Activated CD8-positive, alpha-beta T cell treated with anti-CD3 and anti-CD28 coated beads, Interleukin-2, amount 10 ng/mL, durations not matched to agents 7 days and 5 days (primary cell): ENCODE data around the gene DACH2. TPM values are rescaled to one million over a fixed set of nuclear protein-coding genes. Genes with fewer than 3 reads are reported as not detected.

ENCODE experiments used
- ATAC-seq: fragments of 150-1000 bp; cut with Tn5 transposase; one replicate; pipeline ENCODE4 v1.10.0; 2021; ENCODE audit warnings: moderate library complexity
- CTCF ChIA-PET: fragments of 350-600 bp; sonication (Branson Sonifier 250); formaldehyde crosslinking; loops from one replicate; lab custom pipeline; 2021; ENCODE audit warnings: antibody characterized with exemption; lab: Charles Lee
- POLR2A ChIA-PET: fragments of 350-600 bp; sonication (Branson Sonifier 250); formaldehyde crosslinking; loops from one replicate; lab custom pipeline; 2021; ENCODE audit warnings: antibody characterized with exemption; lab: Charles Lee
- DNase-seq: peaks from one replicate; pipeline ENCODE4 v3.0.0-alpha.2; 2020
- H3K27ac Mint-ChIP-seq: one replicate; pipeline ENCODE4 v1.8.0; 2021; ENCODE audit warnings: mild to moderate bottlenecking, mixed read lengths
- H3K27me3 Mint-ChIP-seq: one replicate; pipeline ENCODE4 v1.8.0; 2021; ENCODE audit warnings: low read depth, mixed read lengths
- H3K36me3 Mint-ChIP-seq: one replicate; pipeline ENCODE4 v1.8.0; 2021; ENCODE audit warnings: low read depth, mixed read lengths
- H3K4me1 Mint-ChIP-seq: one replicate; pipeline ENCODE4 v1.8.0; 2021; ENCODE audit warnings: low read depth, mixed read lengths
- H3K4me3 Mint-ChIP-seq: one replicate; pipeline ENCODE4 v1.8.0; 2021; ENCODE audit warnings: mild to moderate bottlenecking, mixed read lengths
- H3K9me3 Mint-ChIP-seq: one replicate; pipeline ENCODE4 v1.8.0; 2022; ENCODE audit warnings: mixed read lengths; ENCODE audit not compliant: insufficient read depth
- total RNA-seq, 2 experiments: library from RNA; stranded (reverse); gene quantifications; one replicate each; pipeline ENCODE4 v1.2.3, GENCODE V29; 2021

The DACH2 gene
- total RNA-seq, 2 experiments from 2014 or later = not detected

GRCh38 chrX:86504297-86504696 lies 356.0 kb downstream of the DACH2 start:
- ATAC-seq = no peak
- Mint-ChIP-seq H3K4me3 (no peak overlapping the region), H3K36me3 (no peaks in the 10 kb centered on the region), H3K27ac (no peak overlapping the region), H3K9me3 (no peaks in the 10 kb centered on the region), H3K4me1 (no peaks in the 10 kb centered on the region), H3K27me3 (no peaks in the 10 kb centered on the region)
- no peak for DNase-seq
- CTCF ChIA-PET = no interaction called here
- POLR2A ChIA-PET = no interaction called here

DNA sequence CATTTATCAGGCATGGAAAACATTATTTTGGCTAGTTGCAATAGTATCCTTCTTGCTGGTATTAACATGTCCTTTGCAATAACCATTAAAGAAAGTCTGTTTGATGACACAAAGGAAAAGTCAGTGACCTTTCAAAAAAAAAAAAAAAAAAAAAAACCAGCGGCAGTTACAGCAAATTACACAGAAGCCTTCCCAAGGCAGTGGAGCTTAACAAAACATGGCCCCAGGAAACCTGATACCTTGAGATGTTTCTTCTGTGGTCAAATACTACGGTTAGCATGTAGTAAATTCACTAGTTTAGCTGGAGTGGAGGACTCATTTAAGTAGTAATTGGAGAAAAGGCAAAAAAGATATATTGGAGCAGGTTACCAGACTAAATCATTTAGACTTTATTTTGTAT lies 359.1 kb downstream of the DACH2 start:
- DNase-seq (no peak), ATAC-seq (no peak)
- H3K4me3 Mint-ChIP-seq = no peak overlapping the region
- no peaks in the 10 kb centered on the region for H3K4me1 Mint-ChIP-seq
- ChIA-PET POLR2A (no interaction called here), CTCF (no interaction called here)
- no peak overlapping the region for H3K27ac Mint-ChIP-seq
- H3K27me3 Mint-ChIP-seq = no peaks in the 10 kb centered on the region
- no peaks in the 10 kb centered on the region for H3K9me3 Mint-ChIP-seq
- H3K36me3 Mint-ChIP-seq = no peaks in the 10 kb centered on the region

DNA sequence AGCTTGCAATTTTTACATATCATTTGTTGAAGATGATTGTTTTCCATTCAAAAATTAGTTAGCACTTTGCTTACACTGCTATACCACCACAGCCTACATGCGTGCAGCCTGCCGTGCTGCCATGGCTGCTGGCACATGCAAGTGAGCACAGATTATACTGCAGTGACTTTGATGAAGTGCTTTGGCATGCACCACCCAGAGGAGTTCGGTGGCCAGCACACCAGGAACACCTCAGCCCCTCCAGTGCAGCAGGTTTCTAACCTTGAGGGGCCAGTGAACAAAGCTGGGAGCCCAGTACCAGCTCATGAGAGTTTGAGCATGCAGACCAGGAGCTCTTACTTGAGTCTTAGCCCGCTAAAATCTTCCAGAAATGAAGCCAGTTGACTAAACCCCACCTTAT lies 431.5 kb downstream of the DACH2 start:
- Mint-ChIP-seq H3K27me3 (no peaks in the 10 kb centered on the region), H3K27ac (no peak overlapping the region), H3K4me1 (no peaks in the 10 kb centered on the region), H3K36me3 (no peaks in the 10 kb centered on the region), H3K9me3 (no peaks in the 10 kb centered on the region), H3K4me3 (no peak overlapping the region)
- CTCF ChIA-PET = no interaction called here
- DNase-seq (no peak), ATAC-seq (no peak)
- POLR2A ChIA-PET = no interaction called here

DNA sequence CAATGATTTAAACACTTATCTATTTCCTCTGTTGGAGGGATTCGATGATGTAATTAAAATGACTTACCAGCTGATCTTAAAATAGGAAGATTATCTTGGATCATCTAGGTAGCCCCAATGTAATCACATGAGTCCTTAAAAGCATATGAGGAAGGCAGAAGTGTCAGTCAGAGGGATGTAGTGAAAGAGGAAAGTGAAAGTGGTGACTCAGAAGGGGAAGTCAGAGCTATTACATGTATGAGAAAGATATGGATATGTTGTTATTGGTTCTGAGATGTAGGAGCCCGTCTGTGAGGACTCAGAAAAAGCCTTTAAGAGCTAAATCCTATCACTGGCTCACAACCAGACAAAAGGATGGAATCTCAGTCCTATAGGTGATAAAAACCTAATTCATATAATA lies 456.4 kb downstream of the DACH2 start:
- ChIA-PET CTCF (no interaction called here), POLR2A (no interaction called here)
- no peak overlapping the region for H3K27ac Mint-ChIP-seq
- ATAC-seq = no peak
- no peaks in the 10 kb centered on the region for H3K4me1 Mint-ChIP-seq
- H3K4me3 Mint-ChIP-seq = no peak overlapping the region
- peaks cover 8% of the 10 kb centered on the region for H3K9me3 Mint-ChIP-seq
- H3K36me3 Mint-ChIP-seq = no peaks in the 10 kb centered on the region
- H3K27me3 Mint-ChIP-seq = no peaks in the 10 kb centered on the region
- DNase-seq = no peak

GRCh38 chrX:86696951-86697350 lies 548.7 kb downstream of the DACH2 start:
- Mint-ChIP-seq H3K27ac (no peak overlapping the region), H3K4me3 (no peak overlapping the region), H3K4me1 (no peaks in the 10 kb centered on the region), H3K36me3 (no peaks in the 10 kb centered on the region), H3K27me3 (no peaks in the 10 kb centered on the region), H3K9me3 (no peaks in the 10 kb centered on the region)
- ATAC-seq (no peak), DNase-seq (no peak)
- POLR2A ChIA-PET = no interaction called here
- CTCF ChIA-PET = no interaction called here

DNA sequence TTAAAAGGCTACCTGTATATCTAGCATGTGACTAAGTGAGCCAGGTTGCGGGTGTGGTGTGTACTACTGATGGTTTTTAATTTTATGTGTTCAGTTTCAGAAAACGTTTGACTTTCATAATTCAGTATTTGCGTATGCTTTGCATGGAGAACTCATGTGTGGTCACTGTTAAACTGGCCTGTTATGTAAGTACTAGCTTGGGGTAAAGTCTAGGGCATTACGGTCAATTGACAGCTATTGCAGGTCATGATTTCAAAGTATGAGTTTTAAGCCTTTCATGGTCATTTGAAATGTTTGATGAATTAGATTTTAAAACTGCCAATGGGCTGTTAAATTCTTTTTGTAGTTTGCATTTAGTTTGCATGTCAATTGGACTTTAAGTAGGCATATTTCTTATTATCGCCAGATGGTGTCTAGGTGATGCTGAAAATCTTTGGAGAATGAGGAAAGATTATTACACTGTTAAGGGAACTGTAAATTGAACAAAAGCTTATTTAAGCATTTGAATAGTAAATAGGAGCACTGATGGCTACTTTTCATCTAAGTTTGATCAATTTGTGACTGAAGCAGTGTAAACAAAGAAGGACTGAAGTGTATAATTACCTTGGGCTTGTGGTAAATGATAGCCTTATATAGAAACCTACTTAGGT lies 563.4 kb downstream of the DACH2 start:
- ATAC-seq (no peak), DNase-seq (no peak)
- Mint-ChIP-seq H3K4me3 (no peak overlapping the region), H3K9me3 (no peaks in the 10 kb centered on the region), H3K27me3 (no peaks in the 10 kb centered on the region), H3K4me1 (no peaks in the 10 kb centered on the region), H3K36me3 (no peaks in the 10 kb centered on the region), H3K27ac (no peak overlapping the region)
- ChIA-PET POLR2A (no interaction called here), CTCF (no interaction called here)

- no peaks in the 10 kb centered on the region for H3K36me3 Mint-ChIP-seq
- DNase-seq (no peak), ATAC-seq (no peak)
- no peak overlapping the region for H3K27ac Mint-ChIP-seq
- ChIA-PET CTCF (no interaction called here), POLR2A (no interaction called here)
- H3K4me1 Mint-ChIP-seq = no peaks in the 10 kb centered on the region
- no peaks in the 10 kb centered on the region for H3K9me3 Mint-ChIP-seq
- H3K4me3 Mint-ChIP-seq = no peak overlapping the region
- no peaks in the 10 kb centered on the region for H3K27me3 Mint-ChIP-seq
These were observed 566.2 kb downstream of the DACH2 start for GRCh38 chrX:86714441-86714840.

GRCh38 chrX:86724277-86724676 lies 576.0 kb downstream of the DACH2 start:
- Mint-ChIP-seq H3K4me3 (no peak overlapping the region), H3K36me3 (no peaks in the 10 kb centered on the region), H3K27ac (no peak overlapping the region), H3K9me3 (no peaks in the 10 kb centered on the region), H3K27me3 (no peaks in the 10 kb centered on the region), H3K4me1 (no peaks in the 10 kb centered on the region)
- no peak for ATAC-seq
- ChIA-PET POLR2A (no interaction called here), CTCF (no interaction called here)
- DNase-seq = no peak

GRCh38 chrX:86747091-86747490 lies 598.8 kb downstream of the DACH2 start:
- Mint-ChIP-seq H3K27me3 (no peaks in the 10 kb centered on the region), H3K9me3 (peaks cover 6% of the 10 kb centered on the region), H3K36me3 (no peaks in the 10 kb centered on the region), H3K4me3 (no peak overlapping the region), H3K27ac (no peak overlapping the region), H3K4me1 (no peaks in the 10 kb centered on the region)
- DNase-seq (no peak), ATAC-seq (no peak)
- POLR2A ChIA-PET = no interaction called here
- CTCF ChIA-PET = no interaction called here

GRCh38 chrX:86805241-86805640 lies 657.0 kb downstream of the DACH2 start:
- DNase-seq = no peak
- CTCF ChIA-PET = no interaction called here
- H3K4me1 Mint-ChIP-seq = no peaks in the 10 kb centered on the region

GRCh38 chrX:86806786-86807185 lies 658.5 kb downstream of the DACH2 start:
- CTCF ChIA-PET = no interaction called here
- no peaks in the 10 kb centered on the region for H3K9me3 Mint-ChIP-seq
- ATAC-seq = no peak
- no peak for DNase-seq
- no peak overlapping the region for H3K4me3 Mint-ChIP-seq
- H3K27ac Mint-ChIP-seq = no peak overlapping the region
- H3K27me3 Mint-ChIP-seq = no peaks in the 10 kb centered on the region
- no peaks in the 10 kb centered on the region for H3K4me1 Mint-ChIP-seq
- H3K36me3 Mint-ChIP-seq = no peaks in the 10 kb centered on the region
- POLR2A ChIA-PET = no interaction called here

More at GRCh38 chrX:86805241-86805640, 657.0 kb downstream of the DACH2 start:
- no peaks in the 10 kb centered on the region for H3K27me3 Mint-ChIP-seq
- H3K9me3 Mint-ChIP-seq = no peaks in the 10 kb centered on the region
- H3K36me3 Mint-ChIP-seq = no peaks in the 10 kb centered on the region
- ATAC-seq = no peak
- no peak overlapping the region for H3K27ac Mint-ChIP-seq
- POLR2A ChIA-PET = no interaction called here
- no peak overlapping the region for H3K4me3 Mint-ChIP-seq

GRCh38 chrX:86809651-86810050 lies 661.4 kb downstream of the DACH2 start:
- Mint-ChIP-seq H3K36me3 (no peaks in the 10 kb centered on the region), H3K9me3 (no peaks in the 10 kb centered on the region), H3K4me3 (no peak overlapping the region), H3K27ac (no peak overlapping the region), H3K27me3 (no peaks in the 10 kb centered on the region), H3K4me1 (no peaks in the 10 kb centered on the region)
- ChIA-PET POLR2A (no interaction called here), CTCF (no interaction called here)
- no peak for DNase-seq
- no peak for ATAC-seq

- H3K4me1 Mint-ChIP-seq = no peaks in the 10 kb centered on the region
- DNase-seq (no peak), ATAC-seq (no peak)
- no peaks in the 10 kb centered on the region for H3K36me3 Mint-ChIP-seq
- peaks cover 3% of the 10 kb centered on the region for H3K9me3 Mint-ChIP-seq
- H3K4me3 Mint-ChIP-seq = no peak overlapping the region
- H3K27me3 Mint-ChIP-seq = no peaks in the 10 kb centered on the region
- POLR2A ChIA-PET = no interaction called here
- H3K27ac Mint-ChIP-seq = no peak overlapping the region
- CTCF ChIA-PET = no interaction called here
These were observed 681.5 kb downstream of the DACH2 start for GRCh38 chrX:86829786-86830185.
